ENCODE data around the gene UBIAD1.
A peak's percentile ranks its signal among the peaks of the same experiment; 100 is the strongest.

Gene UBIAD1

GRCh38 chr1:11272832-11273594 is at the start of gene UBIAD1:
UBIAD1 (plus strand) TSS chr1:11273198; CDS start chr1:11273532, 334 bp downstream.
- TF ChIP-seq CTCF (conservative IDR thresholded peaks at IDR 0.05; ENCODE audit: control insufficient read depth, insufficient read depth, low read depth, low read length): no peak
- peak within 1 kb of the TSS; percentile 75 for H3K4me3 ChIP-seq (ENCODE audit: control insufficient read depth, low read depth, low read length)
- DNase-seq (ENCODE audit: low read depth): peak; percentile 77

GRCh38 chr1:11227106-11228077 is 45.6 kb upstream of the UBIAD1 start:
- no peak for DNase-seq (ENCODE audit: low read depth)
- no peak overlapping the region for H3K4me3 ChIP-seq (ENCODE audit: control insufficient read depth, low read depth, low read length)
- TF ChIP-seq CTCF (conservative IDR thresholded peaks at IDR 0.05; ENCODE audit: control insufficient read depth, insufficient read depth, low read depth, low read length): no peak

GRCh38 chr1:11229203-11229602 is 43.8 kb upstream of the UBIAD1 start:
- DNase-seq (ENCODE audit: low read depth): no peak
- no peak for TF ChIP-seq CTCF (conservative IDR thresholded peaks at IDR 0.05; ENCODE audit: control insufficient read depth, insufficient read depth, low read depth, low read length)
- no peak overlapping the region for H3K4me3 ChIP-seq (ENCODE audit: control insufficient read depth, low read depth, low read length)

- no peak for TF ChIP-seq CTCF (conservative IDR thresholded peaks at IDR 0.05; ENCODE audit: control insufficient read depth, insufficient read depth, low read depth, low read length)
- no peak overlapping the region for H3K4me3 ChIP-seq (ENCODE audit: control insufficient read depth, low read depth, low read length)
- no peak for DNase-seq (ENCODE audit: low read depth)
Measured at GRCh38 chr1:11233208-11233607, 39.8 kb upstream of the UBIAD1 start.

- TF ChIP-seq CTCF (conservative IDR thresholded peaks at IDR 0.05; ENCODE audit: control insufficient read depth, insufficient read depth, low read depth, low read length): no peak
- no peak overlapping the region for H3K4me3 ChIP-seq (ENCODE audit: control insufficient read depth, low read depth, low read length)
- no peak for DNase-seq (ENCODE audit: low read depth)
Measured at GRCh38 chr1:11237356-11237755, 35.6 kb upstream of the UBIAD1 start.

GRCh38 chr1:11238311-11238710 is 34.7 kb upstream of the UBIAD1 start:
- no peak overlapping the region for H3K4me3 ChIP-seq (ENCODE audit: control insufficient read depth, low read depth, low read length)
- no peak for DNase-seq (ENCODE audit: low read depth)
- no peak for TF ChIP-seq CTCF (conservative IDR thresholded peaks at IDR 0.05; ENCODE audit: control insufficient read depth, insufficient read depth, low read depth, low read length)
